BLaER1 (cell line): ENCODE measurements around the gene CACNA2D3.

Experiments used
- H3K27ac ChIP-seq: shearing (Covaris generic); formaldehyde crosslinking; 2 replicates; pipeline ENCODE4 v1.8.1; 2022
- H3K27me3 ChIP-seq: shearing (Covaris generic); formaldehyde crosslinking; 2 replicates; pipeline ENCODE4 v1.8.1; 2022
- H3K36me3 ChIP-seq: shearing (Covaris generic); formaldehyde crosslinking; 2 replicates; pipeline ENCODE4 v1.8.1; 2022
- H3K4me1 ChIP-seq: shearing (Covaris generic); formaldehyde crosslinking; 2 replicates; pipeline ENCODE4 v1.8.1; 2022
- H3K4me2 ChIP-seq: shearing (Covaris generic); formaldehyde crosslinking; 2 replicates; pipeline ENCODE4 v1.8.1; 2022
- H3K4me3 ChIP-seq: shearing (Covaris generic); formaldehyde crosslinking; 2 replicates; pipeline ENCODE4 v1.8.1; 2022
- H3K9ac ChIP-seq: shearing (Covaris generic); formaldehyde crosslinking; 2 replicates; pipeline ENCODE4 v1.8.1; 2022
- H3K9me3 ChIP-seq: shearing (Covaris generic); formaldehyde crosslinking; 2 replicates; pipeline ENCODE4 v1.8.1; 2022
- H4K20me1 ChIP-seq: shearing (Covaris generic); formaldehyde crosslinking; 2 replicates; pipeline ENCODE4 v1.8.1; 2022
- Cebpa-rat ChIP-seq: shearing (Covaris generic); IDR thresholded peaks from 2 replicates; pipeline ENCODE4 v1.8.1; 2022

Gene CACNA2D3

GRCh38 chr3:54888873-54889272 is 766.5 kb downstream of the CACNA2D3 start:
- Histone ChIP-seq H3K27me3 (no peaks in the 10 kb centered on the region), H4K20me1 (no peaks in the 10 kb centered on the region), H3K36me3 (no peaks in the 10 kb centered on the region), H3K4me3 (no peak overlapping the region), H3K9me3 (no peaks in the 10 kb centered on the region), H3K9ac (no peak overlapping the region), H3K4me2 (no peak overlapping the region), H3K4me1 (no peaks in the 10 kb centered on the region), H3K27ac (no peak overlapping the region)
- TF ChIP-seq Cebpa-rat, result no peak

GRCh38 chr3:54889731-54890130 is 767.4 kb downstream of the CACNA2D3 start:
- Histone ChIP-seq H3K36me3 (no peaks in the 10 kb centered on the region), H3K9ac (no peak overlapping the region), H3K4me1 (no peaks in the 10 kb centered on the region), H3K27ac (no peak overlapping the region), H3K27me3 (no peaks in the 10 kb centered on the region), H3K4me2 (no peak overlapping the region), H3K4me3 (no peak overlapping the region), H3K9me3 (no peaks in the 10 kb centered on the region), H4K20me1 (no peaks in the 10 kb centered on the region)
- no peak for TF ChIP-seq Cebpa-rat

GRCh38 chr3:54891540-54891897 is 769.2 kb downstream of the CACNA2D3 start:
- Histone ChIP-seq H3K4me1 (no peaks in the 10 kb centered on the region), H3K36me3 (no peaks in the 10 kb centered on the region), H3K27ac (no peak overlapping the region), H3K9ac (no peak overlapping the region), H4K20me1 (no peaks in the 10 kb centered on the region), H3K4me3 (no peak overlapping the region), H3K9me3 (no peaks in the 10 kb centered on the region), H3K27me3 (no peaks in the 10 kb centered on the region), H3K4me2 (no peak overlapping the region)
- no peak for TF ChIP-seq Cebpa-rat

- H3K4me2 ChIP-seq, result no peak overlapping the region
- no peak overlapping the region for H3K27ac ChIP-seq
- H3K9ac ChIP-seq, result no peak overlapping the region
- H3K4me1 ChIP-seq, result no peaks in the 10 kb centered on the region
- no peak overlapping the region for H3K4me3 ChIP-seq
- no peaks in the 10 kb centered on the region for H4K20me1 ChIP-seq
- TF ChIP-seq Cebpa-rat, result no peak
- no peaks in the 10 kb centered on the region for H3K9me3 ChIP-seq
- no peaks in the 10 kb centered on the region for H3K36me3 ChIP-seq
- H3K27me3 ChIP-seq, result no peaks in the 10 kb centered on the region
These were observed 769.8 kb downstream of the CACNA2D3 start for GRCh38 chr3:54892168-54892567.

GRCh38 chr3:54895613-54896012 is 773.3 kb downstream of the CACNA2D3 start:
- TF ChIP-seq Cebpa-rat, result no peak
- no peak overlapping the region for H3K9ac ChIP-seq
- H4K20me1 ChIP-seq, result no peaks in the 10 kb centered on the region
- no peak overlapping the region for H3K4me2 ChIP-seq
- no peak overlapping the region for H3K27ac ChIP-seq
- H3K9me3 ChIP-seq, result no peaks in the 10 kb centered on the region
- no peaks in the 10 kb centered on the region for H3K36me3 ChIP-seq
- no peaks in the 10 kb centered on the region for H3K27me3 ChIP-seq
- no peak overlapping the region for H3K4me3 ChIP-seq
- 0 out of 2 replicates have a peak, but pooled peaks cover 4% of the 10 kb centered on the region for H3K4me1 ChIP-seq

- Histone ChIP-seq H3K36me3 (no peaks in the 10 kb centered on the region), H3K9ac (no peak overlapping the region), H3K27ac (no peak overlapping the region), H3K4me3 (no peak overlapping the region), H4K20me1 (no peaks in the 10 kb centered on the region), H3K4me1 (peaks cover 9% of the 10 kb centered on the region; the same call in 1 of the 2 replicates), H3K9me3 (no peaks in the 10 kb centered on the region), H3K27me3 (no peaks in the 10 kb centered on the region), H3K4me2 (no peak overlapping the region)
- TF ChIP-seq Cebpa-rat, result no peak
These were observed 774.8 kb downstream of the CACNA2D3 start for GRCh38 chr3:54897028-54897711.

- no peak overlapping the region for H3K9ac ChIP-seq
These were observed 776.9 kb downstream of the CACNA2D3 start for GRCh38 chr3:54899273-54899672.

GRCh38 chr3:54900838-54901591 is 778.7 kb downstream of the CACNA2D3 start:
- Histone ChIP-seq H3K9ac (no peak overlapping the region), H3K27ac (no peak overlapping the region), H3K36me3 (no peaks in the 10 kb centered on the region), H3K4me2 (peak overlapping the region; percentile 8; the same call in 1 of the 2 replicates), H3K27me3 (no peaks in the 10 kb centered on the region), H4K20me1 (no peaks in the 10 kb centered on the region), H3K9me3 (no peaks in the 10 kb centered on the region), H3K4me3 (no peak overlapping the region), H3K4me1 (peaks cover 9% of the 10 kb centered on the region; the same call in 1 of the 2 replicates)
- no peak for TF ChIP-seq Cebpa-rat

More at GRCh38 chr3:54899273-54899672, 776.9 kb downstream of the CACNA2D3 start:
- Histone ChIP-seq H3K9me3 (no peaks in the 10 kb centered on the region), H3K4me3 (no peak overlapping the region), H3K27me3 (no peaks in the 10 kb centered on the region), H4K20me1 (no peaks in the 10 kb centered on the region), H3K4me1 (peaks cover 9% of the 10 kb centered on the region; the same call in 1 of the 2 replicates), H3K4me2 (no peak overlapping the region), H3K27ac (no peak overlapping the region), H3K36me3 (no peaks in the 10 kb centered on the region)
- TF ChIP-seq Cebpa-rat, result no peak

GRCh38 chr3:54901906-54902685 is 779.7 kb downstream of the CACNA2D3 start:
- Histone ChIP-seq H3K27ac (no peak overlapping the region), H3K36me3 (no peaks in the 10 kb centered on the region), H3K4me2 (no peak overlapping the region), H4K20me1 (no peaks in the 10 kb centered on the region), H3K4me3 (no peak overlapping the region), H3K9ac (no peak overlapping the region), H3K9me3 (no peaks in the 10 kb centered on the region), H3K27me3 (no peaks in the 10 kb centered on the region), H3K4me1 (peaks cover 9% of the 10 kb centered on the region; the same call in 1 of the 2 replicates)
- no peak for TF ChIP-seq Cebpa-rat
